HepG2 (cell line): ENCODE results near the gene APOC4. TPM values are rescaled to one million over a fixed set of nuclear protein-coding genes. Genes with fewer than 3 reads are reported as not detected.

ENCODE experiments used
- ARID2 ChIP-seq: sonication (generic); formaldehyde crosslinking; IDR thresholded peaks from 2 replicates; pipeline ENCODE4 v1.8.1; 2022; ENCODE audit warnings: mild to moderate bottlenecking, missing genetic modification reagents, borderline replicate concordance
- BCL6 ChIP-seq: IDR thresholded peaks from 2 replicates; pipeline ENCODE4 v1.6.1; 2016; ENCODE audit warnings: missing genetic modification reagents, missing compliant biosample characterization
- KMT2A ChIP-seq: sonication (generic); formaldehyde crosslinking; IDR thresholded peaks from 2 replicates; pipeline ENCODE4 v1.4.0; 2020; ENCODE audit warnings: missing genetic modification reagents
- MBD4 ChIP-seq: IDR thresholded peaks from 2 replicates; pipeline ENCODE4 v1.6.1; 2012; ENCODE audit warnings: low read length, inconsistent platforms, borderline replicate concordance
- MBNL3 ChIP-seq: fragments of 250-450 bp; sonication (Bioruptor Pico); conservative IDR thresholded peaks from 2 replicates; pipeline ENCODE4 v1.8.0; 2022; ENCODE audit warnings: mild to moderate bottlenecking, inconsistent platforms
- RORA ChIP-seq: sonication (generic); formaldehyde crosslinking; IDR thresholded peaks from 2 replicates; pipeline ENCODE4 v1.5.0; 2020; ENCODE audit warnings: mild to moderate bottlenecking, missing genetic modification reagents, moderate library complexity
- SP1 ChIP-seq, 2 experiments: fragments of 450-650 bp in 1 of 2; sonication (generic) in 1 of 2; formaldehyde crosslinking in 1 of 2; IDR thresholded peaks; 2 replicates each; pipeline versions ENCODE4 v1.4.0 to v1.6.1; 2016 to 2020; ENCODE audit warnings: missing genetic modification reagents in 1 of 2
- ZNF33A ChIP-seq: sonication (generic); formaldehyde crosslinking; IDR thresholded peaks from 2 replicates; pipeline ENCODE4 v1.5.1; 2020; ENCODE audit warnings: missing genetic modification reagents, mild to moderate bottlenecking, moderate library complexity, borderline replicate concordance
- ZNF501 ChIP-seq: sonication (generic); formaldehyde crosslinking; IDR thresholded peaks from 2 replicates; pipeline ENCODE4 v1.5.1; 2020; ENCODE audit warnings: mild to moderate bottlenecking, moderate library complexity, missing genetic modification reagents
- ZNF510 ChIP-seq: sonication (generic); formaldehyde crosslinking; IDR thresholded peaks from 2 replicates; pipeline ENCODE4 v1.4.0; 2020; ENCODE audit warnings: low read depth, mild to moderate bottlenecking, missing genetic modification reagents
- ZNF747 ChIP-seq: sonication (generic); formaldehyde crosslinking; IDR thresholded peaks from 2 replicates; pipeline ENCODE4 v1.8.1; 2023; ENCODE audit warnings: missing genetic modification reagents, mild to moderate bottlenecking, borderline replicate concordance
- polyA plus RNA-seq, 8 experiments: library from polyadenylated mRNA; depleted of rRNA in 3 of 8; stranded (reverse) in 7 of 8; unstranded in 1 of 8; fragments of >200 nt; fragmentation: Illumina TruSeq in 4 of 8; extraction: Trizol in 4 of 8; gene quantifications; 2 replicates each; pipeline versions ENCODE4 v1.2.1 to v1.2.3, GENCODE V29; 2011 to 2016; ENCODE audit warnings: low read depth in 4 of 8, missing spikeins in 1 of 8, mixed read lengths in 1 of 8; ENCODE audit not compliant: insufficient read depth in 1 of 8
- total RNA-seq, 5 experiments: library from RNA; depleted of rRNA; stranded (reverse); fragments of >200 nt; fragmentation: Illumina TruSeq; extraction: Trizol; gene quantifications; 2 replicates each; pipeline ENCODE4 v1.2.3, GENCODE V29; 2016; ENCODE audit warnings: low read depth in 1 of 5
- TF ChIP-seq, protein P1 (sequence below): sonication (generic); formaldehyde crosslinking; IDR thresholded peaks from 2 replicates; pipeline ENCODE4 v1.4.0; 2020; ENCODE audit warnings: missing genetic modification reagents, borderline replicate concordance
- TF ChIP-seq, protein P2 (sequence below): sonication (generic); formaldehyde crosslinking; IDR thresholded peaks from 2 replicates; pipeline ENCODE4 v1.8.1; 2022; ENCODE audit warnings: mild to moderate bottlenecking, missing genetic modification reagents
- TF ChIP-seq, protein P3 (sequence below): sonication (generic); formaldehyde crosslinking; IDR thresholded peaks from 2 replicates; pipeline ENCODE4 v1.5.0; 2020; ENCODE audit warnings: mild to moderate bottlenecking, missing genetic modification reagents, borderline replicate concordance
- TF ChIP-seq, protein P4 (sequence below): sonication (generic); formaldehyde crosslinking; IDR thresholded peaks from 2 replicates; pipeline ENCODE4 v1.5.1; 2020; ENCODE audit warnings: missing genetic modification reagents, mild to moderate bottlenecking, borderline replicate concordance

The APOC4 gene
- total and polyA plus RNA-seq, 2 of the 13 experiments (the other 11 are each of a cell fraction or from before 2014, with no cell fraction given), result 0.46 TPM; not detected in 1

DNA sequence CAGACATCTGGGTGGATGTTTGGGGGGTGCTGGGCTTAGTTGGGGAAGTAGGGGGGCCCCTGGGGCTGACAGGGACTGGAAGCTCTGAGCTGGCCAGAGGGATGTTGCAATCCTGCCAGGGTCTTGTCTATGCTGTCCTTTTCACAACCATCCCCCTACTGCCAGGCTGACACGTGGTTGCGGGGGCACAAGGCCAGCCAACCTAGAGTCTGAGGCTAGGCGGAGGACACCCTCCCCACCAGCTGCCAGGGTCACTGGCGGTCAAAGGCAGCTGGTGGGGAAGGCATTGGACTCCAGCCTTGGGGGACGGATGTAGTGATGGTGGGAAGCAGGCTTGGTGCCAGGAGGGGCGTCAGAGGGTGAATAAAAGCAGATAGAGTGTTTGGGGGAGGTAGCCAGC is 29.2 kb upstream of the APOC4 start (continued):
- TF ChIP-seq, protein P1, sequence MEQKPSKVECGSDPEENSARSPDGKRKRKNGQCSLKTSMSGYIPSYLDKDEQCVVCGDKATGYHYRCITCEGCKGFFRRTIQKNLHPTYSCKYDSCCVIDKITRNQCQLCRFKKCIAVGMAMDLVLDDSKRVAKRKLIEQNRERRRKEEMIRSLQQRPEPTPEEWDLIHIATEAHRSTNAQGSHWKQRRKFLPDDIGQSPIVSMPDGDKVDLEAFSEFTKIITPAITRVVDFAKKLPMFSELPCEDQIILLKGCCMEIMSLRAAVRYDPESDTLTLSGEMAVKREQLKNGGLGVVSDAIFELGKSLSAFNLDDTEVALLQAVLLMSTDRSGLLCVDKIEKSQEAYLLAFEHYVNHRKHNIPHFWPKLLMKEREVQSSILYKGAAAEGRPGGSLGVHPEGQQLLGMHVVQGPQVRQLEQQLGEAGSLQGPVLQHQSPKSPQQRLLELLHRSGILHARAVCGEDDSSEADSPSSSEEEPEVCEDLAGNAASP (CRISPR knock-in tag), result peak; percentile 97
- TF ChIP-seq, protein P2, sequence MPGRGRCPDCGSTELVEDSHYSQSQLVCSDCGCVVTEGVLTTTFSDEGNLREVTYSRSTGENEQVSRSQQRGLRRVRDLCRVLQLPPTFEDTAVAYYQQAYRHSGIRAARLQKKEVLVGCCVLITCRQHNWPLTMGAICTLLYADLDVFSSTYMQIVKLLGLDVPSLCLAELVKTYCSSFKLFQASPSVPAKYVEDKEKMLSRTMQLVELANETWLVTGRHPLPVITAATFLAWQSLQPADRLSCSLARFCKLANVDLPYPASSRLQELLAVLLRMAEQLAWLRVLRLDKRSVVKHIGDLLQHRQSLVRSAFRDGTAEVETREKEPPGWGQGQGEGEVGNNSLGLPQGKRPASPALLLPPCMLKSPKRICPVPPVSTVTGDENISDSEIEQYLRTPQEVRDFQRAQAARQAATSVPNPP, result no peak
- TF ChIP-seq BCL6 (CRISPR knock-in tag) (peak; percentile 91), RORA (CRISPR knock-in tag) (no peak), ZNF747 (CRISPR knock-in tag) (no peak), KMT2A (CRISPR knock-in tag) (no peak), ZNF510 (CRISPR knock-in tag) (no peak), ZNF501 (CRISPR knock-in tag) (no peak), SP1 (IDR thresholded peaks at IDR 0.05) (no peak), SP1 (CRISPR knock-in tag; IDR thresholded peaks at IDR 0.05) (0 out of 2 replicates have a peak, but pooled peaks have one; percentile 15), MBD4 (no peak), ARID2 (no peak), ZNF33A (CRISPR knock-in tag) (no peak), MBNL3 (CRISPR knock-in tag) (no peak)
- TF ChIP-seq, protein P3, sequence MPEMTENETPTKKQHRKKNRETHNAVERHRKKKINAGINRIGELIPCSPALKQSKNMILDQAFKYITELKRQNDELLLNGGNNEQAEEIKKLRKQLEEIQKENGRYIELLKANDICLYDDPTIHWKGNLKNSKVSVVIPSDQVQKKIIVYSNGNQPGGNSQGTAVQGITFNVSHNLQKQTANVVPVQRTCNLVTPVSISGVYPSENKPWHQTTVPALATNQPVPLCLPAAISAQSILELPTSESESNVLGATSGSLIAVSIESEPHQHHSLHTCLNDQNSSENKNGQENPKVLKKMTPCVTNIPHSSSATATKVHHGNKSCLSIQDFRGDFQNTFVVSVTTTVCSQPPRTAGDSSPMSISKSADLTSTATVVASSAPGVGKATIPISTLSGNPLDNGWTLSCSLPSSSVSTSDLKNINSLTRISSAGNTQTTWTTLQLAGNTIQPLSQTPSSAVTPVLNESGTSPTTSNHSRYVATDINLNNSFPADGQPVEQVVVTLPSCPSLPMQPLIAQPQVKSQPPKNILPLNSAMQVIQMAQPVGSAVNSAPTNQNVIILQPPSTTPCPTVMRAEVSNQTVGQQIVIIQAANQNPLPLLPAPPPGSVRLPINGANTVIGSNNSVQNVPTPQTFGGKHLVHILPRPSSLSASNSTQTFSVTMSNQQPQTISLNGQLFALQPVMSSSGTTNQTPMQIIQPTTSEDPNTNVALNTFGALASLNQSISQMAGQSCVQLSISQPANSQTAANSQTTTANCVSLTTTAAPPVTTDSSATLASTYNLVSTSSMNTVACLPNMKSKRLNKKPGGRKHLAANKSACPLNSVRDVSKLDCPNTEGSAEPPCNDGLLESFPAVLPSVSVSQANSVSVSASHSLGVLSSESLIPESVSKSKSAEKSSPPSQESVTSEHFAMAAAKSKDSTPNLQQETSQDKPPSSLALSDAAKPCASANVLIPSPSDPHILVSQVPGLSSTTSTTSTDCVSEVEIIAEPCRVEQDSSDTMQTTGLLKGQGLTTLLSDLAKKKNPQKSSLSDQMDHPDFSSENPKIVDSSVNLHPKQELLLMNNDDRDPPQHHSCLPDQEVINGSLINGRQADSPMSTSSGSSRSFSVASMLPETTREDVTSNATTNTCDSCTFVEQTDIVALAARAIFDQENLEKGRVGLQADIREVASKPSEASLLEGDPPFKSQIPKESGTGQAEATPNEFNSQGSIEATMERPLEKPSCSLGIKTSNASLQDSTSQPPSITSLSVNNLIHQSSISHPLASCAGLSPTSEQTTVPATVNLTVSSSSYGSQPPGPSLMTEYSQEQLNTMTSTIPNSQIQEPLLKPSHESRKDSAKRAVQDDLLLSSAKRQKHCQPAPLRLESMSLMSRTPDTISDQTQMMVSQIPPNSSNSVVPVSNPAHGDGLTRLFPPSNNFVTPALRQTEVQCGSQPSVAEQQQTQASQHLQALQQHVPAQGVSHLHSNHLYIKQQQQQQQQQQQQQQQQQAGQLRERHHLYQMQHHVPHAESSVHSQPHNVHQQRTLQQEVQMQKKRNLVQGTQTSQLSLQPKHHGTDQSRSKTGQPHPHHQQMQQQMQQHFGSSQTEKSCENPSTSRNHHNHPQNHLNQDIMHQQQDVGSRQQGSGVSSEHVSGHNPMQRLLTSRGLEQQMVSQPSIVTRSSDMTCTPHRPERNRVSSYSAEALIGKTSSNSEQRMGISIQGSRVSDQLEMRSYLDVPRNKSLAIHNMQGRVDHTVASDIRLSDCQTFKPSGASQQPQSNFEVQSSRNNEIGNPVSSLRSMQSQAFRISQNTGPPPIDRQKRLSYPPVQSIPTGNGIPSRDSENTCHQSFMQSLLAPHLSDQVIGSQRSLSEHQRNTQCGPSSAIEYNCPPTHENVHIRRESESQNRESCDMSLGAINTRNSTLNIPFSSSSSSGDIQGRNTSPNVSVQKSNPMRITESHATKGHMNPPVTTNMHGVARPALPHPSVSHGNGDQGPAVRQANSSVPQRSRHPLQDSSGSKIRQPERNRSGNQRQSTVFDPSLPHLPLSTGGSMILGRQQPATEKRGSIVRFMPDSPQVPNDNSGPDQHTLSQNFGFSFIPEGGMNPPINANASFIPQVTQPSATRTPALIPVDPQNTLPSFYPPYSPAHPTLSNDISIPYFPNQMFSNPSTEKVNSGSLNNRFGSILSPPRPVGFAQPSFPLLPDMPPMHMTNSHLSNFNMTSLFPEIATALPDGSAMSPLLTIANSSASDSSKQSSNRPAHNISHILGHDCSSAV (CRISPR knock-in tag), result no peak
- TF ChIP-seq, protein P4, sequence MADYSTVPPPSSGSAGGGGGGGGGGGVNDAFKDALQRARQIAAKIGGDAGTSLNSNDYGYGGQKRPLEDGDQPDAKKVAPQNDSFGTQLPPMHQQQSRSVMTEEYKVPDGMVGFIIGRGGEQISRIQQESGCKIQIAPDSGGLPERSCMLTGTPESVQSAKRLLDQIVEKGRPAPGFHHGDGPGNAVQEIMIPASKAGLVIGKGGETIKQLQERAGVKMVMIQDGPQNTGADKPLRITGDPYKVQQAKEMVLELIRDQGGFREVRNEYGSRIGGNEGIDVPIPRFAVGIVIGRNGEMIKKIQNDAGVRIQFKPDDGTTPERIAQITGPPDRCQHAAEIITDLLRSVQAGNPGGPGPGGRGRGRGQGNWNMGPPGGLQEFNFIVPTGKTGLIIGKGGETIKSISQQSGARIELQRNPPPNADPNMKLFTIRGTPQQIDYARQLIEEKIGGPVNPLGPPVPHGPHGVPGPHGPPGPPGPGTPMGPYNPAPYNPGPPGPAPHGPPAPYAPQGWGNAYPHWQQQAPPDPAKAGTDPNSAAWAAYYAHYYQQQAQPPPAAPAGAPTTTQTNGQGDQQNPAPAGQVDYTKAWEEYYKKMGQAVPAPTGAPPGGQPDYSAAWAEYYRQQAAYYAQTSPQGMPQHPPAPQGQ (CRISPR knock-in tag), result no peak
